Inferior parietal cortex (tissue), 1 donor: ENCODE measurements around the gene POLR3E.
"Not testable (repeated sequence)": the region's sequence is repeated elsewhere in the genome, so short reads cannot be mapped to it uniquely, and the experiment has no call there.

Experiments
- DNase-seq: peaks from one replicate; pipeline ENCODE4 v3.0.0-alpha.2; 2016; ENCODE audit errors: extremely low spot score

Gene POLR3E

DNA sequence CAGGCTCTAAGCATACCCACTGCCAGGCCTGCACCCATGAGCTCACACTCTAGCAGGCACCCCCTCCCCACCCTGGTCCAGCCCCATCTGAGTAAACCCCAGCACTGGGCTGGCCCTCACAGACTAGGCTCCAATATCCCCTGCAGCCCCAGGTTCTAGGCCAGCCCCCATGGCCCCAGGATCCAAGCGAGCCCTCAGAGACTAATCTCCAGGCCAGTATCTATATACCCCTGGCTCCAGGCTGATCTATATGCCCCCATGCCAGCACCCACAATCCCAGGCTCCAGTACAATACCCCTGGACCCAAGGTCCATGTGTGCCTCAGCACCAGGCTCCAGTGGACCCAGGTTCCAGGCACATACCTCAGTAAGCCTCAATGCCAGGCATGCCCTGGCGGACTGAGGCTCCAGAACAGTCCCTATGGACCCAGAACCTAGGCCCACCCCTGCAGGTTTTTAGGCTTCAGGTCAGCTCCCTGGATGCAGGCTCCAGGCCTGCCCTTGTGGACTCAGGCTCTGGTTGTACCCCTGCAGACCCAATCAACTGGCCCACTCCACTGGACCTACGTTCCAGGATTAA, 38.5 kb downstream of the POLR3E start:
- DNase-seq: no peak

DNA sequence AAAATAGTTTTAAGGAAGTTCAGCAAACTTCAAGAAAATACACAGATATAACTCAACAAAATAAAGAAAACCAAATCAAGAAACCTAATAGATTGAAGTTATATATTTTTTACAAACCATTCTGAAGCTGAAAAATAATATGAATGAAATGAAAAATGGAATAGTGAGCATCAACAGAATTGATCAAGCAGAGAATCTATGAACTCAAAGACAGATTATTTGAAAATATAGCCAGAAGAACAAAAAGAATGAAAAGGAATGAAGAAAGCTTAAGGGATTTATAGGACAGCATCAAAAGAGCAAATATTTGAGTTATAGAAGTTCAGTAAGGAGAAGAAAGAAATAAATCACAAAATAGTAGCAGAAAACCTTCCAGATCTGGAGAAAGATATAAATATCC, 39.4 kb downstream of the POLR3E start:
- no peak for DNase-seq

DNA sequence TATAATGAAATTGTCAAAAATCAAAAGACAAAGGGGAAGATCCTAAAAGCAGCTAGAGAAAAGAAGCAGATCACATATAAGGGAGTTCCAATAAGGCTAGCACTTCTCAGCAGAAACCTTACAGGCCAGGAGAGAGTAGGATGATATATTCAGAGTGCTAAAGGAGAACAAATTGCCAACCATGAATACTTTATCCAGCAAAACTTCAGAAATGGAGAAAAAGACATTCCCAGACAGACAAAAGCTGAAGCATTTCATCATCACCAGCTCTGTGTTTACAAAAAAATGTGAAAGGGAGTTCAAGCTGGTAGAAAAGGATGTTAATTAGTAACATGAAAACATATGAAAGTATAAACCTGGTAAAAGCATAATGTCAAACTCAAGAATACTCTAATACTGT, 39.8 kb downstream of the POLR3E start:
- DNase-seq: no peak

DNA sequence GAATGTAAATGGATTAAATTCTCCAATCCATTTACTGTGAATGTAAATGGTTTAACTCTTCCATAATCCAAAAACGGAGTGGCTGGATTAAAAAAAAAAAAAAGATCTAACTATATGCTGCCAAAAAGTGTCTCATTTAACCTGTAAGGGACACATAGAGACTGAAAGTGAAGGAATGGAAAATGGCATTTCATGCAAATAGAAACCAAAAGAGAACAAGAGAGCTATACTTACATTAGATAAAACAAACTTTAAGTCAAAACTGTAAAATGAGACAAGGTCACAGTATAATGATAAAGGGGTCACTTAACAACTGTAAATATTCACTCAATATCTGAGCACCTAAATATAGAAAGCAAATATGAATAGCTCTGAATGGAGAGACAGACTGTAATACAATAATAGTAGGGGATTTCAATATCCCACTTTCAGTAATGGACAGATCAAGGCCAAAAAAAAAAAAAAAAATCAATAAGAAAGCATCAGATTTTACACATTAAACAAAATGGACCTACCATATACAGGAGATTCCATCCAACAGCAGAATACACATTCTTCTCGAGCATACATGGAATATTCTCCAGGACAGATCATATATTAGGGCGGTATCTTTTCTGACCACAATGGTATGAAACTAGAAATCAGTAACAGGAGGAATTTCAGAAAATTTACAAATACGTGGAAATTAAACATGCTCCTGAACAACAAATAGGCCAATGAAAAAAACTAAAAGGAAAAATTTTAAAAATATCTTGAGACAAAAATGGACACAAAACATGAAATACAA, 40.8 kb downstream of the POLR3E start:
- no peak for DNase-seq

GRCh38 chr16:22340945-22341344, 43.7 kb downstream of the POLR3E start:
- DNase-seq: no peak

GRCh38 chr16:22342082-22342481, 44.9 kb downstream of the POLR3E start:
- no peak for DNase-seq

- peak; percentile 9 for DNase-seq
Measured at GRCh38 chr16:22346483-22346882, 49.3 kb downstream of the POLR3E start.

DNA sequence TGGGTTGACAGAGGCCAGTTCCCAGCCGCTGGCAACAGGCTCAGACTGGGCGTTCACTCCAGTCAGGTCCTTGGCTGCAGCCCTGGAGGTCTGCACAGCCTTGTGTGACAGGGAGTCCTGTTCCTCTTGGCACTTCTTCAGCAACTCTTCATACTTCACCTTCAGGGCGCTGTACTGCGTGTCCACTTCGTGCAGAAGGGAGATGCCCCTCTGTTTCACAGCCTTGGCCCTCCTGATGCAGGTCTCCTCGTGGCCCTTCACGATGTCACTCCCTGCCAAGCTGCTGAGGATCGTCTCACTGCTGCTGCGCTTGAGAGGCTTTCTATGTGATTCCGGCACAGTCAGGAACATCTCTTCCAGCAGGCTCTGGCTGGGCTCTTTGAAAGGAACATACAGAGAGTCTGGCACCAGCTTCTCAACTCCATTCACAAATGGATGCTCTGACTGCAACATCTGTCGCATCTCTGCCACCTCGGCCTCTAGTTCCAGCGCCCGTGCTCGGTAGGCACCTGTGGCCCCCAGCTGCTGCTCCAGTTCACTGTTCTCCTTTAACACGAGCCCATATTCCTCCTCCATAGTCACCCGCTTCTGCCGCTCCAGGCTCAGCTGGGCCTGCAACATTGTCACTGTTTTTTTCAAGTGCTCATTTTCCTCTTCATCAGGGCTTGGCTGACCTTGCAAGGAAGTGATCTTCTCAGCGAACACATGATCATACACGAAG, 50.1 kb downstream of the POLR3E start:
- no peak for DNase-seq

- DNase-seq: no peak
Measured at GRCh38 chr16:22348291-22348690, 51.1 kb downstream of the POLR3E start.

GRCh38 chr16:22351017-22351416, 53.8 kb downstream of the POLR3E start:
- DNase-seq: not testable (repeated sequence)

DNA sequence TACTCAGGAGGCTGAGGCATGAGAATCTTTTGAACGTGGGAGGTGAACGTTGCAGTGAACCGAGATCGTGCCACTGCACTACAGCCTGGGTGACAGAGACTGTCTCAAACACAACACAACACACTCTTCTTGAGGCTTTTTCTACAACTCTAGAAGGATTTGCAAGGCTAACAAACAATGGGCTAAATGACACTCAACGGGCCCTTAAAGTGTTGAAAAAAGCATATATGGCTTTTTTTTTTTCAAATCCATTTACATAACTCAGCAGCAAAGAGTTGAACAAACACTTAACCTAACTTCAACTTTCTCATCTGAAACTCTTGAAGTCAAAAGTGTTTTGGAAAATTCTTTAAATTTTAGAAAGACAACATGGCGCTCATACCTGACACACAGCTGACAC, 54.9 kb downstream of the POLR3E start:
- no peak for DNase-seq

- DNase-seq: no peak
Measured at GRCh38 chr16:22352723-22353122, 55.5 kb downstream of the POLR3E start.

DNA sequence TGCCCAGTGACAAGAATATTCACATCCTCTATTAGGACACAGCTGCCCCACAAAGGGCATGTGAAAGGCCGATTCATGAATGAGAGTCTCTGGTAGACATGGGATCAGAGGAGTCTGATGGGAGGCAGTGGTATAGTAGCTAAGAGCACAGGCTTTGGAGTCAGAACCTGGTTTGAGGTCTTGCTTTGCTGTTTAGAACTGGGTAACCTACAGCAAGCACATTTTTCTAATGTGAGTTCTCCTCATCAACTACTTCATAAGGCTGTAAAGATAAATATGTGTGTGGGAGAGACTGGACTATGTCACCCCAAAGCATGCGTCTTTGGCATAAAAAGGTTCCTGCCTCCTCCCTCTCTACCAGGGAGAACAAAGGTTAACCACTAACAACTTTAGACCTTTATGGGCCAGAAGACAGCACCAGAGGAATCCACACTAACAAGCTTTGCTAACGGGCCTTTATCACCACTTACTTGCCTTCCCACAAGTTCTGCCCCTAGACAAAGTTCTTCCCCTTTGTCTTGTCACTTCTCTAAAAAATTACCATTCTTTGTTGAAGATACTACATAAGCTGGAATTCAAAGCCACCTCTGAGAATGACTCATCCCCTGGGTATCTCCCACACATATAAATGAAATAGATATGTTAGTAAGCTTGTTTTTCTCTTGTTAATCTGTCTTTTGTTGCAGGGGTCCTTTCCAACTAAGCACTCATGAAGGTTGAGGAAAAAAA, 56.1 kb downstream of the POLR3E start:
- peak; percentile 14 for DNase-seq

DNA sequence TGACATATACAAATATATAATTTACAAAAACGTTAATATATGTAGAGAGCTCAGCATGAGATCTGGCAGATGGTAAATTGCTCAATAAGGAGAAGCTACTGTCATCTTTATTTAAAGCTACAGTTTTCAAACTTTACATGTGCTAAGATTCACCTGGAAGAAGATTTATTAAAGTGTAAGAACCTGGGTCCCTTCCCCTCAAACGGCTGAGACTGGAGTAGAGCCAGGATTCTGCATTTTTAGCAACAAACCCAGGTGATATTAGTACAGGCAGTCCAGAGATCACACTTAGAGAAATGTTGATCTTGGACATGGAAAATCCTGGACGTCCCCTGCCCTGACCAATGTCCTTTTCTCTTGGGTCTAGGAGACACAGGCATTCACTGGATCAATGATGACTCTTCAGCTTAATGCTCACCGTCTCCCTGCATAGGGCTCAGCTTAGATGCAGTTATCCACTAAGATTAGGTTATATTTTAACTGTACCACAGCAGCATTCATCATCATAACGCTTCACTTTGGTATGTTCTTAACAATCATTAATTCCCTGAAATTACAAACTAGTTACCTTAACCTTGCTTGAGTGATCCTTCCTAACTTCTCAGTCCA, 56.8 kb downstream of the POLR3E start:
- no peak for DNase-seq

DNA sequence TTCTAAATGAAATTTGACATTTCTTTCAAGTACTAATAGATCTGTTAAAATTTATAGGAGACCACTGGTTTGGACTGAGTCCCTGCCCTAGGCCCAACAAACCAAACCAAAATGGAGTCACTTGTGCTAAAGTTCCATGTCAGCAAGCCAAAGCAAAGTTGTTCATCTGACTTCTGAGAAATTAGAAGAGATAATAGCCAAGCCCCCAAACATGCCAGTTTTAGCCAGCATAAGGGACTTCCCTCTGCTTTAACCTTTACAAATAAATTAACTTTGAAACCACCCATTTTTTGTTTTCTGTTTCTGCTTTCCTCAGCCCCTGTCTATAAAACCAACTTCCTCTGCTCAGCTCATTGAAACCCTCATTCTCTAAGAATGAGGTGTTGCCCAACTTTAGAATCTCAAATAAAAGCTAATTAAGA, 58.3 kb downstream of the POLR3E start:
- DNase-seq: no peak

GRCh38 chr16:22356930-22357634, 59.9 kb downstream of the POLR3E start:
- DNase-seq: no peak

DNA sequence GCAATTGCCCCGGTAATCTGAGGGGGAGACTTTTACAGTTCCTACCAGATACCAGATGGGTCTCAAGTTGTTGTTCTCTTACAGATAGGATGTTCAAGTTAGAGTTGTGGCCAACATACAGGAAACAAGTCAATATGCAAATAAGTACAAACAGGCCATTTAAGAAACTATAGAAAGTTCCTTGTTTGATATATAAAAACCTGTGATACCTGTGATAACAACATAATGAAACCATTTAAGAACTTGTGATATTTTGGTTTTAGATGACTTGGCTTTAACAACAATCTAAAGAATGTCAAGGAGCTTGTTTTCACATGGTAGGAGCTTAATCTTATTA, 60.4 kb downstream of the POLR3E start:
- DNase-seq: no peak

DNA sequence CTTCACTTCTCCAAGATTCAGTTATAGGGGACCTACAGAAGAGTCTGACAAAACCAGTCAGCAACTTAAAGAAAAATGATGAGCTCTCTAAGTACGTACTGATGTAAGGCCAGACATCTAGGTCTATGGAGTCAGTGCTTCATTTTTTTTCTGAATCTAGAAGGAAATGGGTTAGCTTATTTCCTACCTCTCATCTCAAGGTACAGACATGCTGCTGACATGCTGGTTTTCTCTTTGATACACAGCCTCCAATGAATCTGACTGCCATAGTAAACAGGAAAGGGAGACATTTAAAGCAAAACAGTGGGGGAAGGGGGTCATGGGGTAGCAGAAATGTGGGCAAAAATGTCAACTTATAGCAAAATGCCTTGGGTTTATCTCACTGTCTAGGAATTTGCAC, 60.8 kb downstream of the POLR3E start:
- DNase-seq: no peak

GRCh38 chr16:22359679-22360078, 62.5 kb downstream of the POLR3E start:
- DNase-seq: no peak

- DNase-seq: no peak
Measured at GRCh38 chr16:22360963-22361659, 63.9 kb downstream of the POLR3E start.

GRCh38 chr16:22364241-22364640, 67.0 kb downstream of the POLR3E start:
- DNase-seq: no peak
